BE2C (cell line): ENCODE results near the gene TCF4.

Source experiments
- DNase-seq: peaks from one replicate; pipeline ENCODE4 v3.0.0-alpha.2; 2020
- H3K27me3 ChIP-seq: fragments of 250-450 bp; sonication (Bioruptor Pico); 2 replicates; pipeline ENCODE4 v1.5.1; 2020; ENCODE audit warnings: mild to moderate bottlenecking
- H3K36me3 ChIP-seq: fragments of 250-450 bp; sonication (Bioruptor Pico); 2 replicates; pipeline ENCODE4 v1.5.1; 2020; ENCODE audit warnings: mild to moderate bottlenecking
- H3K4me1 ChIP-seq: fragments of 250-450 bp; sonication (Bioruptor Pico); 2 replicates; pipeline ENCODE4 v1.5.1; 2020
- H3K4me3 ChIP-seq: 2 replicates; pipeline ENCODE4 v1.5.1; 2011; ENCODE audit warnings: low read depth, low read length
- H3K9me3 ChIP-seq: fragments of 250-450 bp; sonication (Bioruptor Pico); 2 replicates; pipeline ENCODE4 v1.5.1; 2020
- TF ChIP-seq, protein P1 (sequence below): IDR thresholded peaks from 2 replicates; pipeline ENCODE4 v1.5.1; 2012; ENCODE audit warnings: mild to moderate bottlenecking, low read depth, low read length

The TCF4 gene

DNA sequence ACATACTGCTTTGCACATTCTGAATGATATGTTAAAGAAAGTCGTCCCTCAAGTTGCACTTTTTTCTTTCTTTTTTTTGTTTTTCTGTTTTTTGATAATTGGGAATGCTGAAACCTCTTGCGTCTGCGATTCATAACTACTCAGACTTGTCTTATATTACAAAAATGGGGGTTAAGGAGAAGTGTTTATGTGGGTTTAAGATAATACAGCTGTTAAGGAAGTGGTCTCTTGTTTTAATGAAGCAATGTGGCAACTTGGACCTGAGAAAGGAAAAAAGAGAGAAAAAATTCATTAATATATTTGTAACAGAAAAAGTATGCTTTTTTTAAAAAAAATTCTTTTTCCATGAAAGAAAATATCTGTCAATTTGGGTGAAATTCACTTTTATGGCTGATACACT lies 360.2 kb downstream of the TCF4 start:
- H3K4me3 ChIP-seq: no peak overlapping the region
- no peaks in the 10 kb centered on the region for H3K4me1 ChIP-seq
- no peaks in the 10 kb centered on the region for H3K9me3 ChIP-seq
- TF ChIP-seq, protein P1, sequence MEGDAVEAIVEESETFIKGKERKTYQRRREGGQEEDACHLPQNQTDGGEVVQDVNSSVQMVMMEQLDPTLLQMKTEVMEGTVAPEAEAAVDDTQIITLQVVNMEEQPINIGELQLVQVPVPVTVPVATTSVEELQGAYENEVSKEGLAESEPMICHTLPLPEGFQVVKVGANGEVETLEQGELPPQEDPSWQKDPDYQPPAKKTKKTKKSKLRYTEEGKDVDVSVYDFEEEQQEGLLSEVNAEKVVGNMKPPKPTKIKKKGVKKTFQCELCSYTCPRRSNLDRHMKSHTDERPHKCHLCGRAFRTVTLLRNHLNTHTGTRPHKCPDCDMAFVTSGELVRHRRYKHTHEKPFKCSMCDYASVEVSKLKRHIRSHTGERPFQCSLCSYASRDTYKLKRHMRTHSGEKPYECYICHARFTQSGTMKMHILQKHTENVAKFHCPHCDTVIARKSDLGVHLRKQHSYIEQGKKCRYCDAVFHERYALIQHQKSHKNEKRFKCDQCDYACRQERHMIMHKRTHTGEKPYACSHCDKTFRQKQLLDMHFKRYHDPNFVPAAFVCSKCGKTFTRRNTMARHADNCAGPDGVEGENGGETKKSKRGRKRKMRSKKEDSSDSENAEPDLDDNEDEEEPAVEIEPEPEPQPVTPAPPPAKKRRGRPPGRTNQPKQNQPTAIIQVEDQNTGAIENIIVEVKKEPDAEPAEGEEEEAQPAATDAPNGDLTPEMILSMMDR: no peak
- H3K27me3 ChIP-seq: no peaks in the 10 kb centered on the region
- H3K36me3 ChIP-seq: peaks cover 55% of the 10 kb centered on the region
- no peak for DNase-seq

DNA sequence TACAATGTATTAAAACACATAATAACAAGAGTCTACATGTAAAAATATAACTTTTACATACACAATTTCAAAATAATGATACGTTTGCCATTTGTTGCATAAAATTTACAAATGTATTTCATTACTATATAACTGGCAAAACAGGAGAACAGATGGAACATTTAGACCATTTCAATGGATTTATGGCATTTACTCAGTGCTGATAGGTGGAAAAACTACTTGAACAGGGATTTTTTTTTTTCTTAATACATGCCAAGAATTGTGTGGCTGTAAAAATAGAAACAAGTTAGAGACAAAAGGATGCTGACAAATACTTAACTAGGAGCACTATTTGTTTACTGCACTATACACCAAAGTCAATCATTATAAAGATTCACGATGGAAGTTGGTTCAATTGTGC lies 361.9 kb downstream of the TCF4 start:
- TF ChIP-seq, protein P1: no peak
- H3K4me1 ChIP-seq: no peaks in the 10 kb centered on the region
- DNase-seq: no peak
- no peaks in the 10 kb centered on the region for H3K27me3 ChIP-seq
- H3K4me3 ChIP-seq: no peak overlapping the region
- peaks cover 37% of the 10 kb centered on the region for H3K36me3 ChIP-seq
- no peaks in the 10 kb centered on the region for H3K9me3 ChIP-seq

DNA sequence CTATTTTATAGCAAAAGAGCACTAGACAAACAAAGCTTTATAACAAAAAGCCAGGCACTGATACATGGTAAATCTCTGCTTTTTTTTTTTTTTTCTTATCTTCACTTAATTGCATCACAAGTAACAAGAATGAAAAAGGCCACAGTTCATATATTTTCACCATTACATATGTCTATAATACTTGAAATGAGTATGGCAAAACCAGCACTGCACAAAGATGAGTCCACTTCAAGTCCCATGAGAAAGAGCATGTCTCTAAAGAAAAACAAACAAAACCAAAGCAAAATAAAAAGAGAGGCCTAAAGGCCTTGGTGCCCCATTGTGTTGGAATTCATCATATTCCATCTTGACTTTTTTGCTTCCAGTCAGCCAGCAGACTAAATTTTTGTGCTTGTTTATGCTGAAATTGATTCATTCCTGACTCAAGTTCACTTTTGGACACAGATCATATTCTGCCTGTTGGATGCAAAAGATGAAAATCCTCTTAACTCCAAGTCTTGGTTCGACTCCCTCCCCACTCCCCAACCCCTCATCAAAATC lies 363.8 kb downstream of the TCF4 start:
- Histone ChIP-seq H3K4me1 (no peaks in the 10 kb centered on the region), H3K9me3 (no peaks in the 10 kb centered on the region), H3K4me3 (no peak overlapping the region), H3K36me3 (peaks cover 23% of the 10 kb centered on the region), H3K27me3 (no peaks in the 10 kb centered on the region)
- TF ChIP-seq, protein P1: no peak
- DNase-seq: no peak

DNA sequence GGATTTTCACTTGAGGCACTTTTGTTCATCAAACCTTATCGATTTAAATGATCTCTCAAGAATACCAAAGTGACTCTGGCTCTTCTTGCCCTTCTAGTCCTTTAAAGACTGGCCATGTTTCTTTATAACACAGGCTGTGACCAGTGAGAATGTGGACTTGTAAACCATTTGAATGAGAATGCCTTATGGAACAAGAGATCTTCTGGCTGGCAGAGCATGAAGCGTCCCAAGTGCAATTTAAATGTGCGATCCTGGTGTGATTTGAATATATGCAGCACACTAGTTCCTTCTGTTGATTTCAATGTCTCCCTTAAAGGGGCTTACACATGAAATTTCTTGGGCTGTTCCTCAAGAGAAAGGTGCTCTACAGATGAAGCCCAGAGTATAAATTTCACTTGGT lies 366.4 kb downstream of the TCF4 start:
- H3K36me3 ChIP-seq: peaks cover 4% of the 10 kb centered on the region; the same call in 1 of the 2 replicates
- H3K9me3 ChIP-seq: no peaks in the 10 kb centered on the region
- TF ChIP-seq, protein P1: no peak
- H3K4me1 ChIP-seq: no peaks in the 10 kb centered on the region
- no peaks in the 10 kb centered on the region for H3K27me3 ChIP-seq
- H3K4me3 ChIP-seq: no peak overlapping the region
- no peak for DNase-seq

DNA sequence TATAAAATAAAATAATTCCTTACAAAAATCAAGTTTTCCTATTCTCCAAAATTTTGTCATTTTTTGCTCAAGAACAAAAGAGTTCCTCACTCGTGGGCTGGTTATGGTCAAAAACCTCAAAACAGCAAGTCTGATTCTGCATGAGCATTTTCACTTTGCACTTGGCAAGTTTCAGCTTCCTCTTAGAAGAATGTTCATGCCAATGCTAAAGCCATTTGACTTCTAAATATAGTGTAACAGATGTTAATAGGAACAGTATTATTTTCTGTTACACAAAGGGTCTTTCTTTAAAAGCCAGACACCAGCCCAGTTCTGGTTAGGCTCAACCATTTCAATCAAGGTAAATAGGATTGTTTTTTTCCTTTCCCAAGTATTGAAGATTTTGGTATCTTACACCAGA lies 367.5 kb downstream of the TCF4 start:
- no peaks in the 10 kb centered on the region for H3K9me3 ChIP-seq
- H3K27me3 ChIP-seq: no peaks in the 10 kb centered on the region
- no peak overlapping the region for H3K4me3 ChIP-seq
- peaks cover 4% of the 10 kb centered on the region; the same call in 1 of the 2 replicates for H3K36me3 ChIP-seq
- TF ChIP-seq, protein P1: no peak
- DNase-seq: no peak
- no peaks in the 10 kb centered on the region for H3K4me1 ChIP-seq

DNA sequence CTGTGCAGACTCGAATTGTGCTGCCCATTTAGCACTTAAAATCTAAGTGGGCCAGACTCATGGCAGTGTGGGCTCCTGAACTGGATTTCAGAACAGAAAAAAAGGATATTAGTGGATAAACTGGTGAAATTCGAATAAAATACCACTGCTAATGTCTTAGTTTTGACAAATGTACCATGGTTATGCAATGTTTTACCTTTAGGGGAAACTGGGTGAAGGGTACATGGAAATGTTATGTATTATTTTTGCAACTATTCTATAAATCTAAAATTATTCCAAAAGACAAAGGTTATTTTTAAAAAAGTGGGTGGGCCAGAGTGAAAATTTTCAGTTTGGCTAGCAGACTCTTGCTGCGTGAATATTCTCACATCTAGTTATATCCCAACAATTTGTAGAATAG lies 368.2 kb downstream of the TCF4 start:
- peaks cover 4% of the 10 kb centered on the region; the same call in 1 of the 2 replicates for H3K36me3 ChIP-seq

More for the DNA sequence above, 368.2 kb downstream of the TCF4 start:
- TF ChIP-seq, protein P1: no peak
- no peaks in the 10 kb centered on the region for H3K4me1 ChIP-seq
- no peaks in the 10 kb centered on the region for H3K9me3 ChIP-seq
- no peak overlapping the region for H3K4me3 ChIP-seq
- DNase-seq: no peak
- H3K27me3 ChIP-seq: no peaks in the 10 kb centered on the region
